KOPT-K1 (cell line): Measurements from ENCODE around the gene EFEMP2.

Experiments used
- H3K27ac ChIP-seq: fragments of 200-600 bp; sonication (generic); 2 replicates; pipeline ENCODE4 v1.5.1; 2016; ENCODE audit warnings: antibody characterized with exemption, mild to moderate bottlenecking, low read depth, low read length; ENCODE audit not compliant: poor library complexity, severe bottlenecking
- H3K36me3 ChIP-seq: fragments of 200-600 bp; sonication (generic); 2 replicates; pipeline ENCODE4 v1.5.1; 2017; ENCODE audit warnings: antibody characterized with exemption, mild to moderate bottlenecking, low read length, moderate library complexity; ENCODE audit not compliant: insufficient read depth
- H3K9me3 ChIP-seq: fragments of 200-600 bp; sonication (generic); 2 replicates; pipeline ENCODE4 v1.5.1; 2017; ENCODE audit warnings: antibody characterized with exemption, low read length, mild to moderate bottlenecking; ENCODE audit not compliant: insufficient read depth, poor library complexity, severe bottlenecking

Gene EFEMP2

DNA sequence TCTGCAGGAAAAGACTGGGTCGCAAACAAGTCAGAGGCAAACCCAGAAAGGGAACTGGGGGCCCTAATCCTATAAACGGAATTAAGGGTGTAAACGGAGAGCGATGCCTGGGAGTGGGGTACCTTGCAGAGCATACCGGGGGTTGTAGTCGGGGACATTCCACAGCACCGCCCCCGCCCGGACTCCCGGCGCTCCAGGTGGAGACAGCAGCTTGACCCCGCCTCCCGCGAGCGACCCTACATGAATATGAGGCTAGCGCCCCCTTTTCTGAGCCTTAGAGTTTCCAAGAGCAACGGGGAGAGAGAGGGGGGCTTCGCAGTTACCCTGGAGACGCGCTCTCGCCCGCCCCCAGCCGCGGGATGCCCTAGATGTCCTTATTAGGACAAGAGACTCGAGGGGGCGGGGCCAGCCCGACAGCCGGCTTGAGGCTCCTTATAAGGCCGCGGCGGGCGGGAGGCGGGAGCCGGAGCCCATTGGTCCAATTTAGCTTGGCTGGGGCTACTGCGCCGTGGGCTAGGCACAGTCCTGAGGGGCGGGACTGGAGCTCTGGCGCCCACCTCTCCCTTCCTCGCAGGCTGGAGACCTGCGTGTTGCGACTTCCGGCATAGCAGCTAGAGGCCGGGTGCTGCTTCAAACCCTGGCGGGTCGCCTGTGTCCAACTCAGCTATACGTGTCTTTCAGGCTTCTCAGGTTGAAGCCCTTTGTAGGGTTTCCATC, 13.3 kb downstream of the EFEMP2 start:
- Histone ChIP-seq H3K36me3 (peaks cover 52% of the 10 kb centered on the region), H3K27ac (peak overlapping the region; percentile 91)

DNA sequence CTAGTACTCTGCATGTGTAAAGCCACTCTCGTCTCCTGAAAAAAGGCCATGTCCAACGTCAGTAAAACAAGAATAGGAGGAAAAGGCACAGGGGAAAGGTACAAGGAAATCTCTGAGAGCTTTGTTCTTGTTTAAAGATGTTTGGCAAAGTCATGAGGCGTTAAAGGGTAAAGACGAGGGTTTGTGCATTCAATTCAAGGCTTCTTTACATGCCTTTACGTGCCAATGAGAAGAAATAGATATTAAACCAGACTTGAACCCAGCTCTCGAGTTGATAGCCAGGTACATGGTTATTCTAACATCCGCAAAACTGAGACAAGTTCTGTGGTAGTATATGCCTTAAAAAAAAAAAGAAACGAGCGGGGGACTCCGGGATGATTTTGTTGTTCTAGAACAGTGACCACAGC, 13.9 kb downstream of the EFEMP2 start:
- Histone ChIP-seq H3K36me3 (peaks cover 52% of the 10 kb centered on the region), H3K27ac (peak overlapping the region; percentile 91), H3K9me3 (no peaks in the 10 kb centered on the region)

More for the DNA sequence above, 13.3 kb downstream of the EFEMP2 start:
- H3K9me3 ChIP-seq, result no peaks in the 10 kb centered on the region

GRCh38 chr11:65857853-65858680, 14.5 kb downstream of the EFEMP2 start, which contains the start of gene CFL1:
Gene CFL1 (minus strand): TSS chr11:65858180. CDS start chr11:65858099, 81 bp downstream.
- peak within 1 kb of the TSS; percentile 91 for H3K27ac ChIP-seq
- no peaks in the 10 kb centered on the region for H3K9me3 ChIP-seq
- H3K36me3 ChIP-seq, result peaks cover 52% of the 10 kb centered on the region

GRCh38 chr11:65857500-65857852, 15.1 kb downstream of the EFEMP2 start:
- H3K36me3 ChIP-seq, result peaks cover 52% of the 10 kb centered on the region

DNA sequence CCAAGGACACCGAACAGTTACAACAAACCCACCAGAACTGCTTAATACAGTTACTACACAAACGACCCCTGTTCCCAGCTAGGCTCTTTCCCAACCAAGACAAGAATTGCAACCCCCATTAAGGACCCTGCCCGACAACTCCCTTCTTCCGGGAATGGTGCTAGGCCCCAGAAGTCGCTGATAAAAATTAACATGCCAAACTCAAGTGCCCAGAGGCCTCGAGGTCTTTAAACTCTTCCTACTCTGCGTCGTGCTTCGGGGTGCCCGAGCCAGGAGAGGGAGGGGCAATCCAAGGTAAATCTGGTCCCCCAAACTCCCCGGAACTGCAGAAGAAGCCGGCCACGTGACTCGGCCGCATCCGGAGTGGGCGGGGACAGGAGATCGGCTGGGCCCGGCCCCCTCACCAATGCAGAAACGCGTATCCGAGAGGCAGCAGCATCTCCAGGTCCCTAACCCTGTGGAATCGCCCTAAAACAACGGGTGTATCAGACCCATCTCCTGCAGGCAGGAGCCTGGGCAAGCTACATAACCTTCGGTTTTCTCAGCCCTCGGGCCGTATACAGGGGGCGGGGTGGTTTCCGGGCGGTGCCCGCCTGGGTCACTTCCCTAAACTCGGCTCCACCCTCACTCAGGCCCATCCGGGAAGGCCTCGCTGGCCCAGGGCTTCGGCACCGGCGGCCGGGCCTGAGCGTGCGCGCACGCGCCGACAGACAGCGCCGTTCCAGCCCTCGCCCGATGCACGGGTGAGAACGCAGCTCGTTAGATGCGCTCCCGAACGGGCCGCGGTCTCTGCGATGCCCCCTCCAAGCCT, 15.7 kb downstream of the EFEMP2 start:
- no peaks in the 10 kb centered on the region for H3K9me3 ChIP-seq
- peaks cover 52% of the 10 kb centered on the region for H3K36me3 ChIP-seq
- peak overlapping the region; percentile 91 for H3K27ac ChIP-seq

More at GRCh38 chr11:65857500-65857852, 15.1 kb downstream of the EFEMP2 start:
- Histone ChIP-seq H3K27ac (peak overlapping the region; percentile 91), H3K9me3 (no peaks in the 10 kb centered on the region)

GRCh38 chr11:65855927-65856363, 16.7 kb downstream of the EFEMP2 start:
- Histone ChIP-seq H3K9me3 (peaks cover 4% of the 10 kb centered on the region), H3K36me3 (peaks cover 58% of the 10 kb centered on the region), H3K27ac (peak overlapping the region; percentile 91)

GRCh38 chr11:65854852-65855837, 17.5 kb downstream of the EFEMP2 start:
- Histone ChIP-seq H3K9me3 (peaks cover 4% of the 10 kb centered on the region), H3K36me3 (peaks cover 62% of the 10 kb centered on the region), H3K27ac (no peak overlapping the region)

DNA sequence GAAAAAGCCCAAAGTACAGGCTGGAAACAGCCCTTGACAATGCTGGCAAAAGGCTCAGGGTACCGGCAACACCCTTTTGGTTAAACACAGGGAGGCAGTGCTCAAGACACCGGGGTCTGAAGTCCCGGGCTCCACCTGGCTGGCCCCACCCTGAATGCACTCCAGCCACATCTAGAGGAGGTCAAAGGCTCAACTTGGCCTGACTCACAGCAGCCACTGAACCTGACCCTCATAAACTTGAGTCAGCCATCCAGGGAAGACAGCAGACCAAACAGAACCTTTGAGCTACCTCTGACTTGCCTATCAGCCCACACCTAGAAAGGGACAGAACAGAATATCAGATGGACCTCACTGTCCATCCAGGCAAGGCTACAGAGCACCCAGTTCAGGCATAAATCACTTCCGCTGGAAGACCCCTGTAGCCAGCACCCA, 18.4 kb downstream of the EFEMP2 start:
- H3K27ac ChIP-seq, result no peak overlapping the region
- H3K9me3 ChIP-seq, result peaks cover 4% of the 10 kb centered on the region
- H3K36me3 ChIP-seq, result peaks cover 62% of the 10 kb centered on the region

DNA sequence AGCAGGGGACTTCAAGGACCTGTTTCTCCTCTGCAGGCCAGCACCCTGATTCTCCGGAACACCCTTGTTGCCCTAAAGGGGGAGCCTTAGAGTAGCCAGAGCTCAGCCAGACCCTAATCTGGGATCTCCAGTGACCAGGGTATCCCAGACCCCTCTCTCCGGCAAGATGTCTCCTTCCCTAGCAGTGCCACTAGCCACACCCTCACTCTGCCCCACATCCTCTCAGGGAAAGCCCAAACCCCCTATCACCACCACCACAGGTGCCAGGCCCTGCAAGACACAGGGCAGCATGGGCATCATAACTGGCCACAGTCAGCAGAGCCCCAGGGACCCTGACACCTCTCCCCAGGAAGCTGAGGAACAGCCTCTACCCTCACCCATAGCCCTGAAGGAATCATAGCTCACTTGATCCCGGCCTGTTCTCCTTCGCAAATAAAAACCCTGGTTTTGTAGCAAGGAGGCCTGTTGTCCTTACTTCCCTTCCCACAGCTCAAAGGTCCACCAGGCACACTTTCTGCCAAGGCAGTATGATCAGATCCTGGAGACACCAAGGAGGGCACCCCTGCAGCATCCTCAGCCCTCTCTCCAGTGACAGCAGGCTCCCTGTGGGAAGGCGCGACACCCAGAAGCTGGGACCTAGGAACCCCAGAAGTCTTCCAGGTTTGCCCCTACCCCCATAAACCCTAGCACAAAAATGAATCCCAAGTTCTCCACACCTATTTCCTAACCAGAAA, 19.2 kb downstream of the EFEMP2 start:
- Histone ChIP-seq H3K36me3 (peaks cover 62% of the 10 kb centered on the region), H3K27ac (no peak overlapping the region)

GRCh38 chr11:65852508-65853245, 19.9 kb downstream of the EFEMP2 start:
- H3K9me3 ChIP-seq, result peaks cover 4% of the 10 kb centered on the region
- H3K36me3 ChIP-seq, result peaks cover 62% of the 10 kb centered on the region
- H3K27ac ChIP-seq, result no peak overlapping the region

More for the DNA sequence above, 19.2 kb downstream of the EFEMP2 start:
- H3K9me3 ChIP-seq, result peaks cover 4% of the 10 kb centered on the region

GRCh38 chr11:65851811-65852507, 20.6 kb downstream of the EFEMP2 start:
- H3K9me3 ChIP-seq, result peaks cover 4% of the 10 kb centered on the region
- no peak overlapping the region for H3K27ac ChIP-seq
- H3K36me3 ChIP-seq, result peaks cover 62% of the 10 kb centered on the region

DNA sequence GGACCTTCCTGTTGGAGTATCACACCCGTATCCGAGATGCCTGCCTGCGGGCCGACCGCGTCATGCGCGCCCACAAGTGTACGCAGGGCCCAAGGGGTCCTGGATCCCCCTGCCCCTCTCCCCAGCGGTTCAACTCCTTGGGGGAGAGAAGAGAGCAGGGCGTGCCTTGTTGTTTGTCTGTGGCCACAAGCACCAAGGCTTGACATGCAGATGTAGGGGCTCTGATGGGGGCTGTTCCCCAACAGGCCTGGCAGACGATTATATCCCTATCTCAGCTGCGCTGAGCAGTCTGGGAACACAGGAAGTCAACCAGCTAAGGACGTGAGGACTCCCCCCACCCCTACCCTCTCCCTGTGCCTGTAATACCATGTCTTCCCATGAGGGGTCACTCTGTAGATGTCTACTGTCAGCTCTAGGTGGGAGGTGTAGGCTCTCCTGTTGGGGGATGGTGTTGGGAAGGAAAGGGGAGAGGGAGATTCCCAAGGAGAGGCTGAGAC, 21.5 kb downstream of the EFEMP2 start:
- H3K9me3 ChIP-seq, result peaks cover 4% of the 10 kb centered on the region
- peaks cover 56% of the 10 kb centered on the region for H3K36me3 ChIP-seq
- no peak overlapping the region for H3K27ac ChIP-seq
